Hepatocyte (in vitro differentiated cells): ENCODE data around the gene ARRB1. TPM values are rescaled to one million over a fixed set of nuclear protein-coding genes. Genes with fewer than 3 reads are reported as not detected.

Source experiments
- DNase-seq: peaks from one replicate; pipeline ENCODE4 v3.0.0-alpha.2; 2016; ENCODE audit warnings: low spot score
- H2AFZ ChIP-seq: fragments of 200-600 bp; sonication (generic); 2 replicates; pipeline ENCODE4 v1.6.0; 2016; ENCODE audit warnings: antibody characterized with exemption, mild to moderate bottlenecking
- H3K27ac ChIP-seq: fragments of 200-600 bp; sonication (generic); 2 replicates; pipeline ENCODE4 v1.5.1; 2016; ENCODE audit warnings: mild to moderate bottlenecking
- H3K27me3 ChIP-seq: fragments of 200-600 bp; sonication (generic); 2 replicates; pipeline ENCODE4 v1.6.1; 2016
- H3K36me3 ChIP-seq: fragments of 200-600 bp; sonication (generic); replicated peaks from 2 replicates; pipeline ENCODE4 v1.5.1; 2016; ENCODE audit warnings: low read depth; ENCODE audit not compliant: insufficient read depth
- H3K4me1 ChIP-seq: fragments of 200-600 bp; sonication (generic); 2 replicates; pipeline ENCODE4 v1.5.1; 2016; ENCODE audit warnings: mild to moderate bottlenecking, moderate library complexity; ENCODE audit not compliant: insufficient read depth
- H3K4me2 ChIP-seq: fragments of 200-600 bp; sonication (generic); 2 replicates; pipeline ENCODE4 v1.6.0; 2016
- H3K4me3 ChIP-seq: fragments of 200-600 bp; sonication (generic); 2 replicates; pipeline ENCODE4 v1.5.1; 2016; ENCODE audit warnings: mild to moderate bottlenecking
- H3K79me2 ChIP-seq: fragments of 200-600 bp; sonication (generic); 2 replicates; pipeline ENCODE4 v1.6.0; 2017; ENCODE audit warnings: mild to moderate bottlenecking
- H3K9me2 ChIP-seq: fragments of 200-600 bp; sonication (generic); replicated peaks from 2 replicates; pipeline ENCODE4 v1.6.0; 2017; ENCODE audit warnings: mild to moderate bottlenecking; ENCODE audit not compliant: insufficient read depth
- H3K9me3 ChIP-seq: fragments of 200-600 bp; sonication (generic); 2 replicates; pipeline ENCODE4 v1.5.1; 2016; ENCODE audit warnings: low read depth, mild to moderate bottlenecking
- H4K20me1 ChIP-seq: fragments of 200-600 bp; sonication (generic); 2 replicates; pipeline ENCODE4 v1.6.0; 2016; ENCODE audit warnings: mild to moderate bottlenecking; ENCODE audit not compliant: insufficient read depth, poor library complexity, severe bottlenecking
- CTCF ChIP-seq: fragments of 200-600 bp; sonication (generic); IDR thresholded peaks from 2 replicates; pipeline ENCODE4 v1.5.1; 2016; ENCODE audit warnings: antibody characterized with exemption, mild to moderate bottlenecking; ENCODE audit not compliant: poor library complexity
- EZH2 ChIP-seq: fragments of 200-600 bp; sonication (generic); IDR thresholded peaks from 2 replicates; pipeline ENCODE4 v1.6.1; 2016; ENCODE audit warnings: antibody characterized with exemption, mild to moderate bottlenecking, borderline replicate concordance
- EZH2phosphoT487 ChIP-seq: fragments of 200-600 bp; sonication (generic); IDR thresholded peaks from one replicate; pipeline ENCODE4 v1.6.1; 2018; ENCODE audit warnings: antibody characterized with exemption, mild to moderate bottlenecking, low read depth, moderate library complexity; ENCODE audit not compliant: unreplicated experiment, severe bottlenecking
- WGBS: methylation state at CpG from one replicate; pipeline ENCODE4 v1.1.6; 2016; ENCODE audit warnings: low lambda C conversion rate; ENCODE audit errors: missing lambda C conversion rate; 5-methylcytosine and 5-hydroxymethylcytosine counted together
- polyA plus RNA-seq: library from polyadenylated mRNA; unstranded; fragments of >200 nt; fragmentation: Nextera tagmentation; extraction: Ambion mirVana; gene quantifications from 2 replicates; pipeline ENCODE4 v1.2.1, GENCODE V29; 2016
- total RNA-seq: library from RNA; depleted of rRNA; stranded (reverse); fragments of >200 nt; gene quantifications from 2 replicates; pipeline ENCODE4 v1.2.3, GENCODE V29; 2014

Gene ARRB1
- total and polyA plus RNA-seq, 2 experiments from 2014 or later, result 16.2 to 83.2 TPM

GRCh38 chr11:75249704-75250103 is 101.8 kb downstream of the ARRB1 start:
- TF ChIP-seq EZH2phosphoT487, result no peak
- no peak for TF ChIP-seq CTCF
- TF ChIP-seq EZH2, result no peak
- Histone ChIP-seq H3K4me2 (no peak overlapping the region), H3K4me1 (no peaks in the 10 kb centered on the region), H3K9me3 (no peaks in the 10 kb centered on the region), H3K79me2 (no peaks in the 10 kb centered on the region), H3K36me3 (no peaks in the 10 kb centered on the region), H3K27ac (no peak overlapping the region), H4K20me1 (no peaks in the 10 kb centered on the region), H3K9me2 (no peaks in the 10 kb centered on the region), H2AFZ (no peak overlapping the region), H3K4me3 (no peak overlapping the region), H3K27me3 (peaks cover 6% of the 10 kb centered on the region)
- 57% methylated on average over 3 of the region's 3 CpGs for WGBS
- no peak for DNase-seq

GRCh38 chr11:75248924-75249256 is 102.6 kb downstream of the ARRB1 start:
- no peak overlapping the region for H3K27ac ChIP-seq
- H3K27me3 ChIP-seq, result peaks cover 14% of the 10 kb centered on the region
- no peak overlapping the region for H3K4me3 ChIP-seq
- no peaks in the 10 kb centered on the region for H3K79me2 ChIP-seq
- no peak overlapping the region for H3K4me2 ChIP-seq
- no peaks in the 10 kb centered on the region for H4K20me1 ChIP-seq
- no peak for DNase-seq
- H3K9me3 ChIP-seq, result no peaks in the 10 kb centered on the region
- no peaks in the 10 kb centered on the region for H3K9me2 ChIP-seq
- 46% methylated on average over 11 of the region's 11 CpGs for WGBS
- no peak overlapping the region for H2AFZ ChIP-seq
- H3K4me1 ChIP-seq, result no peaks in the 10 kb centered on the region
- TF ChIP-seq EZH2phosphoT487, result no peak
- TF ChIP-seq EZH2, result no peak
- no peak for TF ChIP-seq CTCF
- no peaks in the 10 kb centered on the region for H3K36me3 ChIP-seq

- H4K20me1 ChIP-seq, result no peaks in the 10 kb centered on the region
- no peaks in the 10 kb centered on the region for H3K4me1 ChIP-seq
These were observed 104.7 kb downstream of the ARRB1 start for GRCh38 chr11:75246671-75247350.

More at GRCh38 chr11:75246671-75247350, 104.7 kb downstream of the ARRB1 start:
- Histone ChIP-seq H2AFZ (no peak overlapping the region), H3K27ac (no peak overlapping the region), H3K9me3 (no peaks in the 10 kb centered on the region), H3K4me3 (no peak overlapping the region), H3K79me2 (no peaks in the 10 kb centered on the region), H3K9me2 (no peaks in the 10 kb centered on the region), H3K4me2 (no peak overlapping the region), H3K36me3 (no peaks in the 10 kb centered on the region), H3K27me3 (peaks cover 33% of the 10 kb centered on the region)
- WGBS, result 76% methylated on average over 11 of the region's 11 CpGs
- DNase-seq, result no peak
- TF ChIP-seq EZH2phosphoT487 (no peak), CTCF (no peak), EZH2 (no peak)
